Activated naive CD8-positive, alpha-beta T cell treated with anti-CD3 and anti-CD28 coated beads, Interleukin-2, amount 50 U/mL, for 24 hours (primary cell): ENCODE data around the gene ITGA11.

ENCODE experiments used
- ATAC-seq: fragments of 150-1000 bp; cut with Tn5 transposase; one replicate; pipeline ENCODE4 v1.10.0; 2021
- DNase-seq: peaks from one replicate; pipeline ENCODE4 v3.0.0; 2021
- H3K27ac Mint-ChIP-seq: one replicate; pipeline ENCODE4 v1.8.0; 2021; ENCODE audit warnings: mild to moderate bottlenecking, mixed read lengths
- H3K27me3 Mint-ChIP-seq: one replicate; pipeline ENCODE4 v1.8.0; 2021; ENCODE audit warnings: mixed read lengths
- H3K36me3 Mint-ChIP-seq: one replicate; pipeline ENCODE4 v1.8.0; 2021; ENCODE audit warnings: low read depth, mixed read lengths
- H3K4me1 Mint-ChIP-seq: one replicate; pipeline ENCODE4 v1.8.0; 2021; ENCODE audit warnings: mixed read lengths
- H3K4me3 Mint-ChIP-seq: one replicate; pipeline ENCODE4 v1.8.0; 2021; ENCODE audit warnings: mild to moderate bottlenecking, moderate library complexity, mixed read lengths
- H3K9me3 Mint-ChIP-seq: one replicate; pipeline ENCODE4 v1.8.0; 2021; ENCODE audit warnings: mixed read lengths

Gene ITGA11

GRCh38 chr15:68330901-68331300, 101.1 kb downstream of the ITGA11 start:
- Mint-ChIP-seq H3K27ac (no peak overlapping the region), H3K27me3 (peaks cover 9% of the 10 kb centered on the region), H3K9me3 (no peaks in the 10 kb centered on the region), H3K4me1 (peaks cover 29% of the 10 kb centered on the region), H3K36me3 (no peaks in the 10 kb centered on the region), H3K4me3 (no peak overlapping the region)
- DNase-seq = no peak
- no peak for ATAC-seq

- no peak for DNase-seq
- Mint-ChIP-seq H3K36me3 (no peaks in the 10 kb centered on the region), H3K27me3 (peaks cover 9% of the 10 kb centered on the region), H3K27ac (no peak overlapping the region), H3K4me3 (no peak overlapping the region), H3K4me1 (peaks cover 29% of the 10 kb centered on the region), H3K9me3 (no peaks in the 10 kb centered on the region)
- no peak for ATAC-seq
These were observed 101.5 kb downstream of the ITGA11 start for GRCh38 chr15:68330416-68330815.

GRCh38 chr15:68328964-68329363, 103.0 kb downstream of the ITGA11 start:
- H3K27ac Mint-ChIP-seq = no peak overlapping the region
- H3K4me3 Mint-ChIP-seq = no peak overlapping the region

GRCh38 chr15:68328443-68328842, 103.5 kb downstream of the ITGA11 start:
- Mint-ChIP-seq H3K36me3 (no peaks in the 10 kb centered on the region), H3K4me3 (no peak overlapping the region), H3K27ac (no peak overlapping the region), H3K4me1 (peaks cover 25% of the 10 kb centered on the region), H3K27me3 (peaks cover 8% of the 10 kb centered on the region), H3K9me3 (no peaks in the 10 kb centered on the region)
- DNase-seq = no peak
- no peak for ATAC-seq

More at GRCh38 chr15:68328964-68329363, 103.0 kb downstream of the ITGA11 start:
- H3K4me1 Mint-ChIP-seq = peaks cover 29% of the 10 kb centered on the region
- no peaks in the 10 kb centered on the region for H3K9me3 Mint-ChIP-seq
- DNase-seq = no peak
- ATAC-seq = no peak
- H3K36me3 Mint-ChIP-seq = no peaks in the 10 kb centered on the region
- H3K27me3 Mint-ChIP-seq = peaks cover 9% of the 10 kb centered on the region

GRCh38 chr15:68326711-68327354, 105.1 kb downstream of the ITGA11 start:
- ATAC-seq (no peak), DNase-seq (no peak)
- Mint-ChIP-seq H3K4me1 (peaks cover 25% of the 10 kb centered on the region), H3K27me3 (peaks cover 6% of the 10 kb centered on the region), H3K4me3 (no peak overlapping the region), H3K9me3 (no peaks in the 10 kb centered on the region), H3K36me3 (no peaks in the 10 kb centered on the region), H3K27ac (peak overlapping the region; percentile 29)

GRCh38 chr15:68325726-68326125, 106.2 kb downstream of the ITGA11 start:
- H3K27ac Mint-ChIP-seq = no peak overlapping the region

GRCh38 chr15:68322796-68323195, 109.2 kb downstream of the ITGA11 start:
- Mint-ChIP-seq H3K4me3 (no peak overlapping the region), H3K27ac (no peak overlapping the region), H3K36me3 (no peaks in the 10 kb centered on the region), H3K9me3 (no peaks in the 10 kb centered on the region), H3K27me3 (peaks cover 2% of the 10 kb centered on the region), H3K4me1 (peaks cover 15% of the 10 kb centered on the region)
- ATAC-seq (no peak), DNase-seq (no peak)

More at GRCh38 chr15:68325726-68326125, 106.2 kb downstream of the ITGA11 start:
- DNase-seq (no peak), ATAC-seq (no peak)
- Mint-ChIP-seq H3K4me3 (no peak overlapping the region), H3K9me3 (no peaks in the 10 kb centered on the region), H3K4me1 (peaks cover 25% of the 10 kb centered on the region), H3K36me3 (no peaks in the 10 kb centered on the region), H3K27me3 (peaks cover 2% of the 10 kb centered on the region)

GRCh38 chr15:68321229-68321628, 110.7 kb downstream of the ITGA11 start:
- Mint-ChIP-seq H3K4me1 (peaks cover 2% of the 10 kb centered on the region), H3K9me3 (no peaks in the 10 kb centered on the region), H3K36me3 (no peaks in the 10 kb centered on the region), H3K4me3 (no peak overlapping the region), H3K27me3 (peaks cover 6% of the 10 kb centered on the region), H3K27ac (no peak overlapping the region)
- no peak for DNase-seq
- ATAC-seq = no peak

- H3K9me3 Mint-ChIP-seq = no peaks in the 10 kb centered on the region
- H3K27ac Mint-ChIP-seq = no peak overlapping the region
- no peaks in the 10 kb centered on the region for H3K36me3 Mint-ChIP-seq
- H3K27me3 Mint-ChIP-seq = peaks cover 4% of the 10 kb centered on the region
- DNase-seq = no peak
- no peak overlapping the region for H3K4me3 Mint-ChIP-seq
- H3K4me1 Mint-ChIP-seq = no peaks in the 10 kb centered on the region
- no peak for ATAC-seq
These were observed 112.0 kb downstream of the ITGA11 start for GRCh38 chr15:68319997-68320396.

GRCh38 chr15:68318931-68319909, 112.7 kb downstream of the ITGA11 start:
- Mint-ChIP-seq H3K4me3 (no peak overlapping the region), H3K27ac (no peak overlapping the region), H3K4me1 (no peaks in the 10 kb centered on the region), H3K27me3 (peaks cover 4% of the 10 kb centered on the region), H3K36me3 (no peaks in the 10 kb centered on the region), H3K9me3 (no peaks in the 10 kb centered on the region)
- ATAC-seq = no peak
- no peak for DNase-seq

GRCh38 chr15:68318008-68318835, 113.7 kb downstream of the ITGA11 start:
- no peak overlapping the region for H3K27ac Mint-ChIP-seq
- no peaks in the 10 kb centered on the region for H3K4me1 Mint-ChIP-seq
- no peaks in the 10 kb centered on the region for H3K9me3 Mint-ChIP-seq
- no peaks in the 10 kb centered on the region for H3K36me3 Mint-ChIP-seq
- H3K27me3 Mint-ChIP-seq = peaks cover 4% of the 10 kb centered on the region
- DNase-seq = no peak
- ATAC-seq = no peak
- no peak overlapping the region for H3K4me3 Mint-ChIP-seq

- no peak overlapping the region for H3K4me3 Mint-ChIP-seq
- no peak overlapping the region for H3K27ac Mint-ChIP-seq
- ATAC-seq (no peak), DNase-seq (no peak)
- peaks cover 4% of the 10 kb centered on the region for H3K27me3 Mint-ChIP-seq
- no peaks in the 10 kb centered on the region for H3K4me1 Mint-ChIP-seq
- no peaks in the 10 kb centered on the region for H3K36me3 Mint-ChIP-seq
- no peaks in the 10 kb centered on the region for H3K9me3 Mint-ChIP-seq
These were observed 114.5 kb downstream of the ITGA11 start for GRCh38 chr15:68317281-68318007.

- no peak overlapping the region for H3K4me3 Mint-ChIP-seq
- H3K4me1 Mint-ChIP-seq = no peaks in the 10 kb centered on the region
- no peaks in the 10 kb centered on the region for H3K9me3 Mint-ChIP-seq
- ATAC-seq (no peak), DNase-seq (no peak)
- no peaks in the 10 kb centered on the region for H3K36me3 Mint-ChIP-seq
- no peak overlapping the region for H3K27ac Mint-ChIP-seq
- H3K27me3 Mint-ChIP-seq = peaks cover 4% of the 10 kb centered on the region
These were observed 115.7 kb downstream of the ITGA11 start for GRCh38 chr15:68316061-68316804.
